Measurements from ENCODE around the gene UFD1. TPM values are rescaled to one million over a fixed set of nuclear protein-coding genes. Genes with fewer than 3 reads are reported as not detected.

The UFD1 gene
- total RNA-seq, 4 donors from 2014 or later, result 33.0 to 57.4 (median 45.6) TPM

GRCh38 chr22:19456541-19456940, 22.5 kb downstream of the UFD1 start:
- H3K9me3 ChIP-seq, result no peaks in the 10 kb centered on the region
- H3K4me3 ChIP-seq, result no peak overlapping the region
- no peak overlapping the region for H3K27ac ChIP-seq
- H3K27me3 ChIP-seq, result no peaks in the 10 kb centered on the region
- no peaks in the 10 kb centered on the region for H3K4me1 ChIP-seq
- intact Hi-C loops (cut with DNase I), result no loop called here
- no peak for TF ChIP-seq POLR2A (IDR thresholded peaks at IDR 0.05)
- TF ChIP-seq CTCF (IDR thresholded peaks at IDR 0.05), result no peak
- DNase-seq, result no peak
- H3K36me3 ChIP-seq, result peaks cover 26 to 100% (median 36%) of the 10 kb centered on the region in 3 donors
- 94 to 96% methylated on average over 5 to 8 of the region's 10 CpGs for WGBS, 2 donors

- H3K36me3 ChIP-seq, result peaks cover 26 to 100% (median 36%) of the 10 kb centered on the region in 3 donors
- WGBS, 2 donors, result 38 to 67% methylated on average over 3 to 4 of the region's 4 CpGs
- intact Hi-C loops (cut with DNase I), result no loop called here
- H3K4me1 ChIP-seq, result no peaks in the 10 kb centered on the region
- H3K4me3 ChIP-seq, result no peak overlapping the region
- DNase-seq, result no peak
- no peaks in the 10 kb centered on the region for H3K9me3 ChIP-seq
- H3K27ac ChIP-seq, result no peak overlapping the region
- no peaks in the 10 kb centered on the region for H3K27me3 ChIP-seq
- TF ChIP-seq POLR2A (IDR thresholded peaks at IDR 0.05) (no peak), CTCF (IDR thresholded peaks at IDR 0.05) (no peak)
Observed at GRCh38 chr22:19455585-19456370, 23.2 kb downstream of the UFD1 start.

- no peaks in the 10 kb centered on the region for H3K9me3 ChIP-seq
- WGBS, 2 donors, result 85 to 97% methylated on average over 1 to 2 of the region's 2 CpGs
- no peak overlapping the region for H3K27ac ChIP-seq
- no peak overlapping the region for H3K4me3 ChIP-seq
- H3K27me3 ChIP-seq, result no peaks in the 10 kb centered on the region
- TF ChIP-seq CTCF (IDR thresholded peaks at IDR 0.05) (no peak), POLR2A (IDR thresholded peaks at IDR 0.05) (no peak)
- no peaks in the 10 kb centered on the region for H3K4me1 ChIP-seq
- peaks cover 26 to 100% (median 36%) of the 10 kb centered on the region in 3 donors for H3K36me3 ChIP-seq
- DNase-seq, result no peak
- intact Hi-C loops (cut with DNase I), result no loop called here
Observed at GRCh38 chr22:19455033-19455432, 24.0 kb downstream of the UFD1 start.

GRCh38 chr22:19454156-19454555, 24.8 kb downstream of the UFD1 start:
- Histone ChIP-seq H3K4me1 (peaks cover 0 to 2% (median 0%) of the 10 kb centered on the region in 3 donors), H3K9me3 (no peaks in the 10 kb centered on the region), H3K27me3 (no peaks in the 10 kb centered on the region), H3K36me3 (peaks cover 26 to 96% (median 36%) of the 10 kb centered on the region in 3 donors), H3K27ac (no peak overlapping the region), H3K4me3 (no peak overlapping the region)
- TF ChIP-seq CTCF (IDR thresholded peaks at IDR 0.05) (no peak), POLR2A (IDR thresholded peaks at IDR 0.05) (no peak)
- 65 to 73% methylated on average over 5 to 6 of the region's 6 CpGs for WGBS, 2 donors
- intact Hi-C loops (cut with DNase I), result no loop called here
- DNase-seq, result no peak

GRCh38 chr22:19453718-19454117, 25.3 kb downstream of the UFD1 start:
- peaks cover 0 to 6% (median 1%) of the 10 kb centered on the region in 3 donors for H3K4me1 ChIP-seq
- 83 to 93% methylated on average over 1 to 3 of the region's 5 CpGs for WGBS, 2 donors
- no peak for DNase-seq
- H3K9me3 ChIP-seq, result no peaks in the 10 kb centered on the region
- H3K4me3 ChIP-seq, result no peak overlapping the region
- peaks cover 26 to 92% (median 36%) of the 10 kb centered on the region in 3 donors for H3K36me3 ChIP-seq
- H3K27ac ChIP-seq, result no peak overlapping the region
- no peak for TF ChIP-seq POLR2A (IDR thresholded peaks at IDR 0.05)
- no peak for TF ChIP-seq CTCF (IDR thresholded peaks at IDR 0.05)
- intact Hi-C loops (cut with DNase I), result no loop called here
- H3K27me3 ChIP-seq, result no peaks in the 10 kb centered on the region

All from esophagus squamous epithelium (tissue), 5 donors.